ENCODE data around the gene SPEM1. TPM values are rescaled to one million over a fixed set of nuclear protein-coding genes. Genes with fewer than 3 reads are reported as not detected.

The SPEM1 gene
- total RNA-seq, 1 donor from 2014 or later: not detected

DNA sequence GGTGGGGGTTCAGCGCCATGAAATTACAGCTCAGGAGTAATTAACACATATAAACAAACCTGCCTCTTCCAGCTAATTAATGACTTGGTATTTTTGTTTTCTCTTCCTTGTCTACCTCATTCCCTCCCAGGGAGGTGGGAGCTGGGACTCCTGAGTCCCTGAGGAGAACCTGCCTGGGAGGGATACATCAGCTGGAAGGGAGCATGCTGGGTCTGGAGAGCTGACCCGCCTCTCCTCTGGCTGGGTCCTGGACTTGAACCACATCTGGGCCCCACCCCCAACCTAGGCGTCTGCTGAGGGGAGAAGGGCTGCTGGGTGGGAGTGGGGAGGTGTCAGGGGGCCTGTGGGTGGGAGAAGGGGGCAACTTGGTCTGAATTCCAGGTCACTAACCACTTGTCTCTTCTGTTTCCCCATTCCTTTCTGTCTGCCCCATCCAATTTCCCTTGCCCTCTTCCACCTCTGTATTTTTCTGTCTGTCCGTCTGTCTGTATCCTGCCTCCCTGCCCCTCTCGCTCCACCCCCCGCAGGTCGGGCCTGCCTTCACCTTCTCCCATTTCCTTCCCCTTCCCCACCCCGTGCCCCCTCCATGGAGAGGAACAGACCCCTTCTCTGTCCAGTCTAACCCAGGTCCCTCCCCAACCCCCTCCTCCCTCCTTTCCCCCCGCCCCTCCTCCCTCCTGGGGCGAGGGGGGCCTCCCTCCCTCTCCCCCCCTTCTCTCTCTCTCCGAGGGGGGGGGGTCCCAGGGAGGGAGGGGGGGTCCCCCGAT lies 12.5 kb upstream of the SPEM1 start, which contains the start of gene NLGN2:
Gene NLGN2 (plus strand): TSS at position 361 of the 767 bp plus-strand sequence. CDS start 411 bp downstream, outside the sequence.
- peak; percentile 58 for FAIRE-seq
- Histone ChIP-seq H3K27me3 (ENCODE audit: control insufficient read depth, insufficient read depth, low read length) (no peaks in the 10 kb centered on the region), H3K4me3 (ENCODE audit: low read depth, low read length) (no peak within 1 kb of the TSS)

DNA sequence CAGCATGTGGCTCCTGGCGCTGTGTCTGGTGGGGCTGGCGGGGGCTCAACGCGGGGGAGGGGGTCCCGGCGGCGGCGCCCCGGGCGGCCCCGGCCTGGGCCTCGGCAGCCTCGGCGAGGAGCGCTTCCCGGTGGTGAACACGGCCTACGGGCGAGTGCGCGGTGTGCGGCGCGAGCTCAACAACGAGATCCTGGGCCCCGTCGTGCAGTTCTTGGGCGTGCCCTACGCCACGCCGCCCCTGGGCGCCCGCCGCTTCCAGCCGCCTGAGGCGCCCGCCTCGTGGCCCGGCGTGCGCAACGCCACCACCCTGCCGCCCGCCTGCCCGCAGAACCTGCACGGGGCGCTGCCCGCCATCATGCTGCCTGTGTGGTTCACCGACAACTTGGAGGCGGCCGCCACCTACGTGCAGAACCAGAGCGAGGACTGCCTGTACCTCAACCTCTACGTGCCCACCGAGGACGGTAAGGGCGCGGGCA lies 11.8 kb upstream of the SPEM1 start:
- FAIRE-seq: no peak
- no peak overlapping the region for H3K4me3 ChIP-seq (ENCODE audit: low read depth, low read length)
- no peak for DNase-seq (ENCODE audit: low read depth)

More for the DNA sequence above, 12.5 kb upstream of the SPEM1 start, which contains the start of gene NLGN2:
- TF ChIP-seq, protein P1, sequence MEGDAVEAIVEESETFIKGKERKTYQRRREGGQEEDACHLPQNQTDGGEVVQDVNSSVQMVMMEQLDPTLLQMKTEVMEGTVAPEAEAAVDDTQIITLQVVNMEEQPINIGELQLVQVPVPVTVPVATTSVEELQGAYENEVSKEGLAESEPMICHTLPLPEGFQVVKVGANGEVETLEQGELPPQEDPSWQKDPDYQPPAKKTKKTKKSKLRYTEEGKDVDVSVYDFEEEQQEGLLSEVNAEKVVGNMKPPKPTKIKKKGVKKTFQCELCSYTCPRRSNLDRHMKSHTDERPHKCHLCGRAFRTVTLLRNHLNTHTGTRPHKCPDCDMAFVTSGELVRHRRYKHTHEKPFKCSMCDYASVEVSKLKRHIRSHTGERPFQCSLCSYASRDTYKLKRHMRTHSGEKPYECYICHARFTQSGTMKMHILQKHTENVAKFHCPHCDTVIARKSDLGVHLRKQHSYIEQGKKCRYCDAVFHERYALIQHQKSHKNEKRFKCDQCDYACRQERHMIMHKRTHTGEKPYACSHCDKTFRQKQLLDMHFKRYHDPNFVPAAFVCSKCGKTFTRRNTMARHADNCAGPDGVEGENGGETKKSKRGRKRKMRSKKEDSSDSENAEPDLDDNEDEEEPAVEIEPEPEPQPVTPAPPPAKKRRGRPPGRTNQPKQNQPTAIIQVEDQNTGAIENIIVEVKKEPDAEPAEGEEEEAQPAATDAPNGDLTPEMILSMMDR (IDR thresholded peaks at IDR 0.05; ENCODE audit: insufficient read depth, low read length, severe bottlenecking): no peak
- H3K36me3 ChIP-seq (ENCODE audit: control insufficient read depth, insufficient read depth, low read length): no peaks in the 10 kb centered on the region
- no peak for DNase-seq (ENCODE audit: low read depth)

DNA sequence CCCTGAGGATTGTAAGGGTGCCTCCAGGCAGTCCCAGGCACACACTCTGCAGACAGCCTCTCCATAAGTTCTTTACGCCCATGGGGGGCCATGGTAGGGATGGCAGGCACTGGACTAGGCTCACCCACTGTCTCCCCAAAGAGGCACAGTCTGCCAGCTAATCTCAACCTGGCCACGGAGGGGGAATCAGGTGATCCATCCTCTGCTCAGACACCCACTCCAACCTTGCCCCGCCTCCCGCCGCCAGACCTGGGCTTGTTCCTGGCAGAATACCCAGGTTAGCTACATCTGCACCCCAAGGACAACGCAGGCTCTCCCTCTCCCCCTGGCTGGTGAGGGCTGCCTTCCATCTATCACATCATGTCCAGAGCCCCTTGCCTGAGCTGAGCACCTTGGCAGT lies 11.3 kb upstream of the SPEM1 start:
- DNase-seq (ENCODE audit: low read depth) (no peak), FAIRE-seq (no peak)
- H3K36me3 ChIP-seq (ENCODE audit: control insufficient read depth, insufficient read depth, low read length): no peaks in the 10 kb centered on the region

More for the DNA sequence above, 11.8 kb upstream of the SPEM1 start:
- Histone ChIP-seq H3K27me3 (ENCODE audit: control insufficient read depth, insufficient read depth, low read length) (no peaks in the 10 kb centered on the region), H3K36me3 (ENCODE audit: control insufficient read depth, insufficient read depth, low read length) (no peaks in the 10 kb centered on the region)
- TF ChIP-seq, protein P1 (IDR thresholded peaks at IDR 0.05; ENCODE audit: insufficient read depth, low read length, severe bottlenecking): no peak

DNA sequence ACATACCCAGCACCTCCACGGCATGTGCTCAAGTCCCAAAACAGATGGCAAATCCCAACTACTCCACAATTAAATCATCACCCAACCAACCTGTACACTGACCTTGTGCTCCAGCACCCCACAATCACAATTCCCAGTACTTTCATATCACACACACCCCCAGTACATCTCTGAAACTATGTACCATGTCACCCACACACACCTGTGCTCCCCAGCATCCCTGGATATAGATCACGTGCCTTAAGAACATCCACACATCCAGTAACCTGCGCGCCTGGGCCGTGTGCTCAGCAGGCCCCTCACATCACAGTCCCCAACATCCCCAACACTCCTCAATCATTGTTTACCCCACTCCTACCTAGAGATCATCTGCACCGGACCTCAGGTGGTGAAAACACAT lies 10.4 kb upstream of the SPEM1 start:
- FAIRE-seq (peak; percentile 72), DNase-seq (ENCODE audit: low read depth) (no peak)
- H3K4me3 ChIP-seq (ENCODE audit: low read depth, low read length): no peak overlapping the region
- no peaks in the 10 kb centered on the region for H3K36me3 ChIP-seq (ENCODE audit: control insufficient read depth, insufficient read depth, low read length)
- no peaks in the 10 kb centered on the region for H3K27me3 ChIP-seq (ENCODE audit: control insufficient read depth, insufficient read depth, low read length)
- TF ChIP-seq, protein P1 (IDR thresholded peaks at IDR 0.05; ENCODE audit: insufficient read depth, low read length, severe bottlenecking): no peak

More for the DNA sequence above, 11.3 kb upstream of the SPEM1 start:
- TF ChIP-seq, protein P1 (IDR thresholded peaks at IDR 0.05; ENCODE audit: insufficient read depth, low read length, severe bottlenecking): no peak
- Histone ChIP-seq H3K4me3 (ENCODE audit: low read depth, low read length) (no peak overlapping the region), H3K27me3 (ENCODE audit: control insufficient read depth, insufficient read depth, low read length) (no peaks in the 10 kb centered on the region)

DNA sequence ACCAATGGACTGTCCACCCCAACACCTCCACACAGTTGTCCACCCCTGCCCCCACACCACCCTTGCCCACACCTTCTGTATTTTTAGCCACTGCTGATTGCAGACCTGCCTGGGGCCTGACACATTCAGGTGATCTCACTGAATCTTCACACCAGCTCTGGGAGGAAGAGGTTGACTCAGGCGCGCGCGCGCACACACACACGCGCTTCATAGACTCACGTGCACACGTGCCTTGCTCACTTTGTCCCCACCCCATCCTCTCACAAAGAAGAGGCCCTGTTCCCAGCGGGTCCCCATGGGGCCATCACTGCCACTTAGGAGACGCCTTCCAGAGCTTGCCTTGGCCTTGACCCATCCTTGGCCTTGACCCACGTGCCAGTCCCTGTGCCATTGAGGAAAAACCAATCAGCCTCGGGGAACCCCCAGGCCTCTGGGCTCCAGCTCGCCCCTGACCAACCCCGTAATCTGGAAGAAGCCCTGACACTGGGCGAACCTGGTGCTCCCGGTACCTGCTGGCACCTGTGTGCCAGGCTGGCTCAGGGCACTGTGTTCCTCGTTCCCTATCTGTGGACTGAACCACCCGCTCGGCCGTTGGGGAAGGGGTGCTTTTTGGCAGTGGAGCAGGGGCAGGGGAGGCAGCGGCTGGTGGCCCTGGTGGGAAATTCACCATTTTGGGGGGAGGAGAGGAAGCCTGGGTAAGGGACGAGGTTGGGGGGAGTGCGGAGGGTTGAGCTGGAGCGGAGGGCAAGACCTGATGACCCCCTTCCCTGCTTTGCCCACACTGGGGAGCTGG lies 9.3 kb upstream of the SPEM1 start:
- Histone ChIP-seq H3K36me3 (ENCODE audit: control insufficient read depth, insufficient read depth, low read length) (no peaks in the 10 kb centered on the region), H3K4me3 (ENCODE audit: low read depth, low read length) (no peak overlapping the region), H3K27me3 (ENCODE audit: control insufficient read depth, insufficient read depth, low read length) (no peaks in the 10 kb centered on the region)
- no peak for FAIRE-seq
- TF ChIP-seq, protein P1 (IDR thresholded peaks at IDR 0.05; ENCODE audit: insufficient read depth, low read length, severe bottlenecking): no peak
- DNase-seq (ENCODE audit: low read depth): no peak

Measured in bronchial epithelial cell (primary cell).